Transverse colon (tissue), 4 donors: ENCODE results near the gene GSPT2. TPM values are rescaled to one million over a fixed set of nuclear protein-coding genes. Genes with fewer than 3 reads are reported as not detected.
"Not testable (repeated sequence)": the region's sequence is repeated elsewhere in the genome, so short reads cannot be mapped to it uniquely, and the experiment has no call there.

Experiments
- DNase-seq: peaks from one replicate; pipeline ENCODE4 v3.0.0-alpha.2; 2019
- H3K27ac ChIP-seq, 4 donors: fragments of 200-600 bp; sonication (generic); 2 replicates each; pipeline ENCODE4 v1.5.1; 2016 to 2018; ENCODE audit warnings: inconsistent platforms in 4 of 4
- H3K27me3 ChIP-seq: fragments of 200-600 bp; sonication (generic); 2 replicates; pipeline ENCODE4 v1.5.1; 2017; ENCODE audit warnings: inconsistent platforms
- H3K36me3 ChIP-seq, 4 donors: fragments of 200-600 bp; sonication (generic); 2 replicates each; pipeline ENCODE4 v1.5.1; 2017 to 2019; ENCODE audit warnings: inconsistent platforms in 4 of 4
- H3K4me1 ChIP-seq, 4 donors: fragments of 200-600 bp; sonication (generic); 2 replicates each; pipeline ENCODE4 v1.5.1; 2017 to 2020; ENCODE audit warnings: inconsistent platforms in 4 of 4
- H3K4me3 ChIP-seq, 4 donors: fragments of 200-600 bp; sonication (generic); 1 replicate in 1 of 4; 2 replicates in 3 of 4; pipeline versions ENCODE4 v1.5.1 to v1.6.1; 2017 to 2019; ENCODE audit warnings: inconsistent platforms in 4 of 4
- H3K9me3 ChIP-seq, 2 donors: fragments of 200-600 bp; sonication (generic); 2 replicates each; pipeline ENCODE4 v1.5.1; 2017 to 2019; ENCODE audit warnings: inconsistent platforms in 2 of 2
- EP300 ChIP-seq: sonication (generic); formaldehyde crosslinking; IDR thresholded peaks from one replicate; pipeline ENCODE4 v1.6.1; 2017; ENCODE audit warnings: antibody characterized with exemption, low read depth
- POLR2A ChIP-seq: fragments of 450-650 bp; IDR thresholded peaks from one replicate; pipeline ENCODE4 v1.6.1; 2016; ENCODE audit warnings: antibody characterized with exemption, mild to moderate bottlenecking, moderate library complexity
- POLR2AphosphoS5 ChIP-seq, 3 donors: sonication (generic); formaldehyde crosslinking; IDR thresholded peaks; one replicate each; pipeline ENCODE4 v1.6.1; 2016; ENCODE audit warnings: antibody characterized with exemption in 3 of 3
- WGBS, 2 donors: methylation state at CpG; one replicate each; pipeline ENCODE4 v1.1.5; 2018; ENCODE audit warnings: low coverage in 1 of 2; 5-methylcytosine and 5-hydroxymethylcytosine counted together
- in situ Hi-C, 4 donors: fragments of 200-750 bp; cut with MboI; loops; one replicate each; pipeline versions ENCODE4 v1.15.0 to v1.15.1; 2017; ENCODE audit warnings: low sequenced_read_pairs in 3 of 4, low pct_ligation_motif_present in 1 of 4, low pct_unique_long_range_greater_than_20kb in 1 of 4
- intact Hi-C: fragments of 100-400 bp; cut with DNase I; formaldehyde crosslinking; loops from one replicate; pipeline ENCODE4 v1.15.1; 2023; ENCODE audit warnings: low total_unique reads
- total RNA-seq, 4 donors: library from RNA; depleted of rRNA; stranded (reverse); fragments of >200 nt; gene quantifications; one replicate each; pipeline ENCODE4 v1.1.0, GENCODE V29; 2016
- TF ChIP-seq, protein P1 (sequence below), 5 experiments: fragments of 200-600 bp in 3 of 5; fragments of 450-650 bp in 2 of 5; sonication (generic) in 3 of 5; IDR thresholded peaks; 1 replicate in 2 of 5; 2 replicates in 3 of 5; pipeline ENCODE4 v1.5.1; 2016 to 2017; ENCODE audit warnings: antibody characterized with exemption in 5 of 5, inconsistent platforms in 3 of 5, mild to moderate bottlenecking in 2 of 5, moderate library complexity in 1 of 5

Gene GSPT2
- total RNA-seq = 10 to 100 TPM in 1 of 4 donors, 1 to 10 TPM in 3; 2.6 to 10.1 (median 4.3) TPM

DNA sequence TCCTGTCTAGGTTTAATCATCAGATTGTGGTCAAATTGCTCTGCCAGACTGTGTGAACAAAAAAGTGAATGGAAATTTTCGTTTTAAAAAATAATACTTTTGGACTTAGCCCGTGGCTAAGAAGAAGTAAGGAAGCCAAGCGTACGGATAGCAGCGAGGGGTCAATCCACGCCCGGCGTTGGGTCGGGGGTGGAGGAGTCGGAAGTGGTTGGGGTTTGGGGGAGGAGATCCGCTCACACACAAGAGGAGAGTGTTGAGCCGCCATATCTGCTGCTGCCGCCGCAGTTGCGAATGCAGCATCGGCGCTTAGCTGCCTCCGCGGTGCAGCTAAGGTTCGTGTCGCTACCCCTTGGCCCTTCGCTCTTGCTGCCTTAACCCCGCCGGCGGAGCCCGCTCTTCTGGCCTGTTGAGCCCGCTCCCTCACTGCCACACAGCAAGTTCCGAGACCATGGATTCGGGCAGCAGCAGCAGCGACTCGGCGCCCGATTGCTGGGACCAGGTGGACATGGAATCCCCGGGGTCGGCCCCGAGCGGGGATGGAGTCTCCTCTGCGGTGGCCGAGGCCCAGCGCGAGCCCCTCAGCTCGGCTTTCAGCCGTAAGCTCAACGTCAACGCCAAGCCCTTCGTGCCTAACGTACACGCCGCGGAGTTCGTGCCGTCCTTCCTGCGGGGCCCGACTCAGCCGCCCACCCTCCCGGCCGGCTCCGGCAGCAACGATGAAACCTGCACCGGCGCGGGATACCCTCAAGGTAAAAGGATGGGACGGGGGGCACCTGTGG, at the start of gene GSPT2:
Gene GSPT2 (plus strand): TSS at position 264 of the 779 bp plus-strand sequence. CDS start 185 bp downstream, at position 449.
- Histone ChIP-seq H3K27me3 (no peaks in the 10 kb centered on the region), H3K9me3 (no peaks in the 10 kb centered on the region), H3K27ac (peak within 1 kb of the TSS; percentile 68 to 82 (median 76)), H3K4me1 (peaks cover 0 to 3% (median 0%) of the 10 kb centered on the region in 4 donors), H3K4me3 (peak within 1 kb of the TSS; percentile 37 to 71 (median 60)), H3K36me3 (no peaks in the 10 kb centered on the region)
- 0 to 35% methylated on average over 1 to 63 of the region's 63 CpGs for WGBS, 2 donors
- intact Hi-C loops = no loop called here
- DNase-seq = peak; percentile 75
- TF ChIP-seq POLR2AphosphoS5 (IDR thresholded peaks at IDR 0.05) (peak in 2 of 3 donors; percentile 33 to 46), POLR2A (peak; percentile 41), EP300 (no peak)
- in situ Hi-C loops = no loop called here

DNA sequence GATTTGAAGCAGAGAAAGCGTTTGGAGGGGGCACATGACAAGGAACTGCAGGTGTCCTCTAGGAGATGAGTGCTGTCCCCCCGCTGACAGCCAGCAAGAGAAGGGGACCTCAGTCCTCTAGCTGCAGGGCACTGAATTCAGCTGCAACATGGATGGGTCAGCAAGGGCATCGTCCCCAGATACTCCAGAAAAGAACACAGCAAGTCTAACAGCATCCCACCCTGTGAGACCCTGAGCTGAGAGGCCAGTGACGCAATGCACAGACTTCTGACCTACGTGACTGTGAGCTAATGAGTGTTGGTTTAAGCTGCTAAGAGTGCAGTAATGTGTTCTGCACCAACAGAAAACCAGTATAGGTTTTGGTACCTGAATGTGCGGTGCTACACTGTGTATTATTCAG, 49.0 kb upstream of the GSPT2 start:
- H3K36me3 ChIP-seq = no peaks in the 10 kb centered on the region
- in situ Hi-C loops = no loop called here
- H3K27me3 ChIP-seq = no peaks in the 10 kb centered on the region

DNA sequence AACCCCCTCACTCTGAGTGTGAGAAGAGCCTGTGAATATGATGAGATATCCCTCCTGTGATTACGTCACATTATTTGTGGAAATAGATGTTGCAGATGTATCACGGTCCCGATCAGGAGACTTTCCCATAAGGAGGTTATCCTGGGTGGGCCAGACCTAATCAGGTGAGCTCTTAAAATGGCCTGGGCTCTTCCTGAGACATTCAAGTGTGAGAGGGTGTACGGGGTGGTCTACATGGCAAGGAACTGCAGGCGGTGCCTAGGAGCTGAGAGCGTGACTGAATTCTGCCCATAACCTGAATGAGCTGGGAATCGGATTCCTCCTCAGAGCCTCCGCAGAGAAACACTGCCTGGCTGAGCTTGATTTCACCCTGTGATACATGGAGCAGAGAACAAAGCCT, 45.8 kb upstream of the GSPT2 start:
- Histone ChIP-seq H3K36me3 (no peaks in the 10 kb centered on the region), H3K27me3 (no peaks in the 10 kb centered on the region), H3K4me3 (no peak overlapping the region), H3K4me1 (no peaks in the 10 kb centered on the region), H3K27ac (no peak overlapping the region), H3K9me3 (no peaks in the 10 kb centered on the region)
- in situ Hi-C loops = no loop called here
- intact Hi-C loops = no loop called here
- TF ChIP-seq EP300 (no peak), POLR2A (no peak)
- TF ChIP-seq, protein P1, sequence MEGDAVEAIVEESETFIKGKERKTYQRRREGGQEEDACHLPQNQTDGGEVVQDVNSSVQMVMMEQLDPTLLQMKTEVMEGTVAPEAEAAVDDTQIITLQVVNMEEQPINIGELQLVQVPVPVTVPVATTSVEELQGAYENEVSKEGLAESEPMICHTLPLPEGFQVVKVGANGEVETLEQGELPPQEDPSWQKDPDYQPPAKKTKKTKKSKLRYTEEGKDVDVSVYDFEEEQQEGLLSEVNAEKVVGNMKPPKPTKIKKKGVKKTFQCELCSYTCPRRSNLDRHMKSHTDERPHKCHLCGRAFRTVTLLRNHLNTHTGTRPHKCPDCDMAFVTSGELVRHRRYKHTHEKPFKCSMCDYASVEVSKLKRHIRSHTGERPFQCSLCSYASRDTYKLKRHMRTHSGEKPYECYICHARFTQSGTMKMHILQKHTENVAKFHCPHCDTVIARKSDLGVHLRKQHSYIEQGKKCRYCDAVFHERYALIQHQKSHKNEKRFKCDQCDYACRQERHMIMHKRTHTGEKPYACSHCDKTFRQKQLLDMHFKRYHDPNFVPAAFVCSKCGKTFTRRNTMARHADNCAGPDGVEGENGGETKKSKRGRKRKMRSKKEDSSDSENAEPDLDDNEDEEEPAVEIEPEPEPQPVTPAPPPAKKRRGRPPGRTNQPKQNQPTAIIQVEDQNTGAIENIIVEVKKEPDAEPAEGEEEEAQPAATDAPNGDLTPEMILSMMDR (IDR thresholded peaks at IDR 0.05) = no peak
- 90% methylated on average over 8 of the region's 8 CpGs; no CpG with 5 or more reads in 1 of the 2 donors for WGBS, 2 donors
- no peak for DNase-seq

More for the DNA sequence above, 49.0 kb upstream of the GSPT2 start:
- Histone ChIP-seq H3K27ac (no peak overlapping the region), H3K4me1 (no peaks in the 10 kb centered on the region), H3K4me3 (no peak overlapping the region), H3K9me3 (no peaks in the 10 kb centered on the region)
- intact Hi-C loops = no loop called here
- no peak for DNase-seq
- TF ChIP-seq, protein P1 (IDR thresholded peaks at IDR 0.05) = no peak
- no peak for TF ChIP-seq EP300
- no peak for TF ChIP-seq POLR2A
- TF ChIP-seq POLR2AphosphoS5 (IDR thresholded peaks at IDR 0.05) = no peak
- 76% methylated on average over 6 of the region's 6 CpGs; no CpG with 5 or more reads in 1 of the 2 donors for WGBS, 2 donors

DNA sequence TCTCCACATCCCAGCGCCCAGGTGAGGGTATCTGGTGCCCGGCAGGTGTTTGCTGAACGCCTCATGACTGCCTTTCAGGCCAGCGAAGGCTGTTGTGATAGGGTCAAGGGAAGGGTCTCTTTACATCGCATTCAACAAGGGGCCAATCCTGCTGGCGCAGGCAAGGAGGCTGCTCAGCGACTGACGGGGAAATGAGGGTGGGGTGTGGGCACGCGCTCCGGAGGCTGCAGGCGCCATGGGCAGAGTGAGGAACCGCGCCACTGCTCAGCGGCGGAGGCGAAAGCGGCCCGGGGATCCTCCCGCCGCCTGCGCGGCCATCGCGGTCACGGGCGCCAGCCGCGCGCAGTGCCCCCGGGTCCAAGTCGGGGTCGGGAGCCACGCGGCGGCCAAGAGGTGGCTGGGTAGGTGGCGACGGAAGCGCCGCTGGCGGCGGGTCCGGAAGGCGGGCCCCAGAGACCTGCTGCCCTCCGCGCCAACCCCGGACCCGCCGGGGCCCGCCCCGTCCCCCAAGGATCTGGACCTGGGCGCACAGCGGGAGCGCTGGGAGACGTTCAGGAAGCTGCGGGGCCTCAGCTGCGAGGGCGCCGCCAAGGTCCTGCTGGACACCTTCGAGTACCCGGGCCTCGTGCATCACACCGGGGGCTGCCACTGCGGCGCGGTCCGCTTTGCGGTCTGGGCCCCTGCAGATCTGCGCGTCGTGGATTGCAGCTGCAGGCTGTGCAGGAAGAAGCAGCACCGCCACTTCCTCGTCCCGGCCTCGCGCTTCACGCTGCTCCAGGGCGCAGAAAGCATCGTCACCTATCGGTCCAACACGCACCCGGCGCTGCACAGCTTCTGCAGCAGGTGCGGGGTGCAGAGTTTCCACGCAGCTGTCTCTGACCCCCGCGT, 32.7 kb upstream of the GSPT2 start, which contains the start of gene CENPVL1:
Gene CENPVL1 (plus strand): TSS at position 236 of the 888 bp plus-strand sequence. CDS start 0 bp downstream, at position 236.
- H3K9me3 ChIP-seq, DNase-seq, H3K27me3 ChIP-seq, H3K27ac ChIP-seq, H3K36me3 ChIP-seq, in situ Hi-C loops, H3K4me1 ChIP-seq, intact Hi-C loops, H3K4me3 ChIP-seq: not testable (repeated sequence)
- no CpG with 5 or more reads among the region's 87 CpGs for WGBS, 2 donors

DNA sequence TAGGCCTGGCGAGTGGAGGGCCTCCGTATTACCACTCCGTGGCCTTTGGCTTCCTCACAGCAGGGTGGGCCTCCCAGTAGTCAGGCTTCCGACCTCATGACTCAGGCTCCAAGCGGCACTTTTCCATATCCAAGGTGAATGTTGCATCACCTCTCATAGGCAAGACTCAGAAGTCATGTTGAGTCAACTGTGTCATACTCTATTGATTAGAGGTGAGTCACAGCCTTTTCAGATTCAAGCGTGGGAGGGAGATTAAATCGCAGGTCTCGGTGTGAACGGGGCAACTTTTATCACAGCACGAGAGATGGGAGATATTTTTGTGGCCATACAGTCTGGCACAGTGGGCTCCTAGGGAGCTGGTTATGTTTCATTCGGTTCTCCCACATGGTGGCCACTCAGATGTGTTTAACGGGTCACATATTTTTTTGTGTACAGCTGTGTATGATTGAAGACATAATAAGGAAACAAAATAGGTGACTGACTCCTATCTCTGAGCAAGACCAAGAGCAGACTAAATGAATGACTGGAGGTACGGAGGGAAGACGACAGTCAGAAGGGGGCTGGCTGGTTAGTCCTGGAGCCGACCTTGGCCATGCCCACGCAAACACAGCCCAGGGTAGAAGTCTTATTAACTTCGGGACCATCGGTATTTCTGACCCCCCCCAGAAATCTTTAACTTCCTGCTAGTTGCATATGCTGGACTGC, 30.1 kb upstream of the GSPT2 start:
- H3K4me3 ChIP-seq, DNase-seq, H3K9me3 ChIP-seq, H3K36me3 ChIP-seq, H3K4me1 ChIP-seq, in situ Hi-C loops, H3K27me3 ChIP-seq, intact Hi-C loops, H3K27ac ChIP-seq: not testable (repeated sequence)
- no CpG with 5 or more reads among the region's 18 CpGs for WGBS, 2 donors
